PC-9 (cell line): Measurements from ENCODE around the gene CTNNA1.

ENCODE experiments used
- EZH2 ChIP-seq: fragments of 200-600 bp; sonication (generic); IDR thresholded peaks from 2 replicates; pipeline ENCODE4 v1.8.0; 2017; ENCODE audit warnings: antibody characterized with exemption, low read depth
- TF ChIP-seq, protein P1 (sequence below): fragments of 200-600 bp; sonication (generic); conservative IDR thresholded peaks from 2 replicates; pipeline ENCODE4 v1.6.1; 2017; ENCODE audit warnings: mixed run types, antibody characterized with exemption, mild to moderate bottlenecking, moderate library complexity

DNA sequence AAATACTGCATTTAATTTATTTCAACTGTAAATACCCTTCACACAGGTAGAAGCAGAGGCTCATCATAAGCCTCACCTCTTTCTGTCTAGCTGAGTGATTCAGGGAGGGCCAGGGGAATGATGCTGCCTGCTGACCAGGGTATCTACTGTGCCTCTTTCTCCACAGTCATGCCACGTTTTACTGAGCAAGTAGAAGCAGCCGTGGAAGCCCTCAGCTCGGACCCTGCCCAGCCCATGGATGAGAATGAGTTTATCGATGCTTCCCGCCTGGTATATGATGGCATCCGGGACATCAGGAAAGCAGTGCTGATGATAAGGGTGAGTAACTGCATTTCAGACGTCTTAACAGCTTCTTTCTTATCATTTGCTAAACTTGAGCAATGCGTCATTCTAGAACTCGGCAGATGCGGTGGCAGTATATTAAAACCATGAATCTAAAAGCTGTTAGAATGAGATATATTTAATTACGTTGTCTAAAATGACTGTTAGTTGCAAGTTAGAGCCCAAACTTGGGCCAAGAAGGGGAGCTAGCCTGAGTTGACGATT is 171.9 kb downstream of the CTNNA1 start:
- TF ChIP-seq, protein P1, sequence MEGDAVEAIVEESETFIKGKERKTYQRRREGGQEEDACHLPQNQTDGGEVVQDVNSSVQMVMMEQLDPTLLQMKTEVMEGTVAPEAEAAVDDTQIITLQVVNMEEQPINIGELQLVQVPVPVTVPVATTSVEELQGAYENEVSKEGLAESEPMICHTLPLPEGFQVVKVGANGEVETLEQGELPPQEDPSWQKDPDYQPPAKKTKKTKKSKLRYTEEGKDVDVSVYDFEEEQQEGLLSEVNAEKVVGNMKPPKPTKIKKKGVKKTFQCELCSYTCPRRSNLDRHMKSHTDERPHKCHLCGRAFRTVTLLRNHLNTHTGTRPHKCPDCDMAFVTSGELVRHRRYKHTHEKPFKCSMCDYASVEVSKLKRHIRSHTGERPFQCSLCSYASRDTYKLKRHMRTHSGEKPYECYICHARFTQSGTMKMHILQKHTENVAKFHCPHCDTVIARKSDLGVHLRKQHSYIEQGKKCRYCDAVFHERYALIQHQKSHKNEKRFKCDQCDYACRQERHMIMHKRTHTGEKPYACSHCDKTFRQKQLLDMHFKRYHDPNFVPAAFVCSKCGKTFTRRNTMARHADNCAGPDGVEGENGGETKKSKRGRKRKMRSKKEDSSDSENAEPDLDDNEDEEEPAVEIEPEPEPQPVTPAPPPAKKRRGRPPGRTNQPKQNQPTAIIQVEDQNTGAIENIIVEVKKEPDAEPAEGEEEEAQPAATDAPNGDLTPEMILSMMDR = no peak
- TF ChIP-seq EZH2 = no peak
